HG03039 (cell line): ENCODE measurements around the gene GPATCH2L.

Experiments used
- ATAC-seq: cut with Tn5 transposase; IDR thresholded peaks from one replicate; pipeline ENCODE4 v1.9.1; 2021; ENCODE audit warnings: mild to moderate bottlenecking, moderate library complexity; ENCODE audit not compliant: unreplicated experiment

The GPATCH2L gene

DNA sequence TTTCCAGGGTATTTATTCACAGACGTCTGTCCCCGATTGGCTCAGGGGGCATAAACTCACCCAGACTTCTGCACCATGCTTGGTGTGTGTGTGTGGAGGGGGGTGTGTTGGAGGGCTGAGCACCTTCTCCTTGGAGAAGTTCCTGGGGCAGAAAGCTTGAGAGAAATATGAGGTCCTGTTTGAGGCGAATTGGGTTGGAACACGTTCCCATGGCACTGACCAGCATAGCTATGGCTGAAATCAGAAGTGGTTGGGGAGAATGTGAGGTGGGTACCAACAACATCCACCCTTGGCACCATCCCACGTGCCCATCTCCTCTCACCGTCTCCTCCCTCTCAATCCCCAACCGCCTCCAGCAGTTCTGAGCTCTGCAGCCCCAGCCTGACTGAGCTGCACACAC, 16.0 kb upstream of the GPATCH2L start:
- no peak for ATAC-seq

DNA sequence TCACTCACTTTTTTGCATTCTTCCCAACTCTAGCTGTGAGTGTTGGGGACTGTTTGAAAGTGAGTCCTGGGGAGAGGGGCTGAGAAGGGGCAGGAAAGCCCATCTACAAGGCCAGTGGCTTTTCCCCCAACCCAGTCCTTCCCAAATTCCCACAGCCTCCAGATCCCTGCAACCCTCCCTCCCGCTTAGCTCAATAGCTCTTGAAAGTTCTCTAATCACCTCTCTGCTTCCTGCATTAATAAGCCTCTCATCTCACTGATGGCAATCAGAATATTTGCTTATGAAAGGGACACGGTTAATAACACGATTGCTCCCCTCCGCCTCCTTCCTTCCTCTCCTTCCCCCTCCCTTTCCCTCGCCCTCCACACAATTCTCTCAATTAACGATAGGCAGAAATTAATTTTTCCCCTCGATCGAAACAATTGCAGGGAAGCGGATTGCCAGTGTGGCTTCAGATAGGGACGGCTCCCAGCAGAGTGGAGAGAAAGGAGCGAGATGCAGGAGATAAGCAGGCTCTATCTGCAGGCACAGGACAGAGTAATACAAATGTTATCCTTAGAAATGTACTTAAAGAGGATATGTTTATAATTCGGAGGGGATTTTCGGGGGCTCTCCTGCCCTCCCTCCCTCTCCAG, 15.1 kb upstream of the GPATCH2L start:
- ATAC-seq, result no peak

GRCh38 chr14:76138119-76138757, 13.5 kb upstream of the GPATCH2L start:
- no peak for ATAC-seq

- ATAC-seq, result no peak
These were observed 12.7 kb upstream of the GPATCH2L start for GRCh38 chr14:76138758-76139723.

- ATAC-seq, result no peak
These were observed 8.1 kb upstream of the GPATCH2L start for GRCh38 chr14:76143642-76144041.

- no peak for ATAC-seq
These were observed 4.7 kb upstream of the GPATCH2L start for GRCh38 chr14:76146976-76147375.

DNA sequence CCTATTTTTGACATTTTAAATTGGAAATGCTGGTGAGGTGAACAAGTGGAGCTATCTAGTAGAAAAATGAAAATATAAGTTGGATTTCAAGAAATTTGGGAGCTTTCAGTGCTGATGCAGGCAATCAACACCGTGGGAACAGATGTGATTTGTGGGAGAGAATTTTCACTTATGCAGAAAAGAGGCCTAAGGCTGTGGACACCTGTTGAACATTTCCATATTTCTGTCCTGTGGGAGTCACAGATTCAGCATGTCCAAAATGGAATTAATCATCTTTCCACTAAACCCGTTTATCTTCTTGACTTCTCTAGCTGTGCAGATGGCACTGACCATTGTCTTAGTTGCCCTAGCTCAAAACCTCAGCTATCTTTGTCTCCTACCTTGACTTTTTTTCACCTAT, 2.5 kb upstream of the GPATCH2L start:
- no peak for ATAC-seq

DNA sequence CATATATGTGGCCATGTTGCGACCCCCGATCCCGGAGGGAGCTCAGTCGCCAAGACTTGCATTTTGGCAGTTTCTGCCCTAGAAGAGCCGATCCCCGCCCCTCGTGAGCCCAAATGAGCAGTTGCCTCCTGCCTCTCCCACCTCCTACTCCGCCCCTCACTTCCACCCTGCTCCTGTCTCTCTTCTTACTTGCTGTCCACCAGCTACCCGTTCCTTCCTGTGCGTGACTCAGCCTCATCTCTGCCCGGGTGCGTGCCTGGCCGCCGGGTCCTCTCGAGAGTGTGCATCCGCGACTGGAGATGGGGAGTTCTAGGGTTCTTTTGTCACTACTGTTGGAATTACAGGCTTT, 585 bp downstream of the GPATCH2L start:
- peak; percentile 37 for ATAC-seq

DNA sequence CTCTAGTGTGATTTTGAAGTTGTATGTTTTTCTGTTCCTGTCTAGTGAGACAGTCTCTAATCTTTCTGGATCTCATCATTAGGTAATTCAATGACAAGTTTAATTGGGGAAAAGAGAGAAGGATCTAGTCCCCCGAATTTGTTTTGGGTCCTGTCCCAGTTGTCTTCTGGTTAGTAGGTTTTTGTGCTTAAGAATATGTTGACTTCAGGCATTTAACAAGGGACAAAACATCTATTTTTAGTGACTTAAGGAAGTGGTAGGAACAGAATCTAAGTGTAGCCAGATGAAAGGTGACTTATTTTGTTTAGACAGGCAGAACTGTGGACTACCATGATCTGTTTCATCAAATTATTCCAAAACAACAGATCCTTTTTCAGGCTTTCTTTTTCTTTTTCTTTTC, 2.2 kb downstream of the GPATCH2L start:
- ATAC-seq, result no peak

- no peak for ATAC-seq
These were observed 2.9 kb downstream of the GPATCH2L start for GRCh38 chr14:76154539-76155126.

GRCh38 chr14:76163668-76164363, 12.1 kb downstream of the GPATCH2L start:
- ATAC-seq, result no peak

DNA sequence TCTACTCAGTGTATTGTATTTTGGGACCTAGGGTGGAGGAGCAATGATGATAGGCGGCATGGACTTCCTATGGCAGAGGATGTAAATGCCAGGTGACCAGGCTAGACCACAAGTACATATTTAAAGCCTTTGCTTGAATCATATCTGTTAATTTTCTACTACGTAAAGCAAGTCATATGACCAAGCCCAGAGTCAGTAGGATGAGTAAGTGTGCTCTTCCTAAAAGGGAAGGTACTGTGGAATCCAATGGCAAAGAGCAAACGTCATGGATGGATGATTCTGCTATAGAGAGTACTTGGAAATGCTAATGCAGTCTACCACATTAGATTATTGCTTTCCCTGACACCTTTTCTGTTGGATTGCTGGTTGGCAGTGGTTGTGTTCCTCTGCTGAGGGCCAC, 16.8 kb downstream of the GPATCH2L start:
- no peak for ATAC-seq

- ATAC-seq, result no peak
These were observed 18.1 kb downstream of the GPATCH2L start for GRCh38 chr14:76169776-76170175.

GRCh38 chr14:76174982-76175381, 23.3 kb downstream of the GPATCH2L start:
- no peak for ATAC-seq

DNA sequence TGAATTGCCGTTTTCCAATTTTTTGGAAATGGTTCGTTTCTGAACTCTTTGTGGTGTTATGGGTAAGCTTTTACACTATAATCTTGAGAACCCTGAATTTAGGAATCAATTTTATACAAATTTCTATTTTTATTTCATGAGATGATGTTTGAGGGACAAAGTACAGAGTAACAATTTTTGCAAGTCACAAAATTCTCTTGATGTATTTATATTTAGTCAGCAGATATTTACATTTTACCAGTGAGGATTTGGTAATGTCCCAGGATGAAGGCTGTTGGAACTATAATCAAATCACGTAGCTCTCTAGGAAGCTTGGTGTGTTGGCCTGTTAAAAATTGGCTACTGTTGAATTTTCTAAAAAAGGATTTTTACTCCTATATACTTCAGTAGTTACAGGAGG, 24.2 kb downstream of the GPATCH2L start:
- no peak for ATAC-seq

DNA sequence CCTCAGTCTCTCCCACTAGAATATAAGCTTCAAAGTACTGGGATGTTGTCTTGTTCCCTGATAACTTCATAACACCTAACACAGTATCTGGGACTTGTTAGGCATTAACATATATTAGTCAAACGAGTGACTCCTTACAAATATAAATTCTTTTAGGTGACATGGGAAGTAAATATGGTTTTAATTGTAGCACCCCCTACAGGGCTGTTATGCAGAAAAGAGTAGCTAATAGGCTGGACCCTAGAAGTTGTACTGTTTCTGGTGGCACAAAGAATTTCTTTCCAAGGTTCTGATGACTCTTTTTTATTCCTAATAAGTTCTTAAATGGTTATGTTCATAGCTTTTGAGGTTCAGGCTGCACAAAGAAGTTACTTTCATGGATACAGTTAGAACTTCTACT, 29.8 kb downstream of the GPATCH2L start:
- ATAC-seq, result no peak

DNA sequence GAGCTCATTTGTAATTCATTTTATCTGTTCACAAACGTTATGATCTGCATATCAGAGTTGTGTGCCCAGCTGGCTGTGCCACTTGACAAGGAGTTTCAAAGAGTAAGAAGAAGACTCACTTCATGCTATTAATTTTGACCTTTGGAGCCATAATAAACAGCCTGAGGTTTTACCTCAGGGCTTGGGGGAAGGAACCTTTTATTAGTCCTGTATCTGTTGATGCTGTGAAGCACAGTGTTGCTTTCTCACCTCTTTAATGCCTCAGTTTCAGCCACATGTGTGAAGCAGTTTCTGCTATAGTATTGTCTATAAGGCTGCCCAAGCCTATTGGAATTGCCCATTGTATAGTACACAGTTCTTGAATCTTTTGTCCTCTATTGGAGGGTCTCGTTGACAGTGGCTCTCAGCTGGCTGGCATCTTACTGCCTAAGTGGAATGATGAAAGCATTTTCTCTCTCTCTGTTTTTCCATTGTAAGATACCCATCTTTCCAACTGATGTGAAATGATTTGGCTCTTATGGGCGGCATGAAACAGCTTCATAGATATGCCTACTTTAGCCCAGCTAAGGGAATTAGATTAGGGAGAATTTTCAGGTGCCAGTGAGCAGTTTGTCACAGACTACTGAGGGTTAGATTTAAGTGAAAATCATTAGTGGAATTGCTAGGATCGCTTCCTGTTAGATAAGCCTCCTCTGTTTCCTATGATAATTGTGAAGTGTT, 34.7 kb downstream of the GPATCH2L start:
- no peak for ATAC-seq

DNA sequence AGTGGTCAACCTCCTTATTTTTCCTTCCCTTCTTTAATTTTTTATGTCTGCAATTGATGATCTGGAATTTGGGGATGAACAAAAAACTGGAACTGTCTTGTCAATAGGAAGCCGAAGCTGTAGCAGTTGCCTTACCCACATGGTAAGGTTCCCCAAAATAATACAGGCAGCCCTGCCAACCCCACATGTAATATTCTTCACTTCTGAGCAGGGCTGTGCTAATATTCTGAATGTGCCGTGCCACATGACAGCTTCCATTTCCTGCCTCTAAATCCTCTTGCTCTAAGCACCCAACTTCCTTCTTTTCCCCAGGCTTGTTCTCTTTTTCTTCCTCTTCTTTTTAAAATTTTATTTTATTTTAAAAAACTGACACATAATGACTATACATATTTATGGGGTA, 39.6 kb downstream of the GPATCH2L start:
- no peak for ATAC-seq

DNA sequence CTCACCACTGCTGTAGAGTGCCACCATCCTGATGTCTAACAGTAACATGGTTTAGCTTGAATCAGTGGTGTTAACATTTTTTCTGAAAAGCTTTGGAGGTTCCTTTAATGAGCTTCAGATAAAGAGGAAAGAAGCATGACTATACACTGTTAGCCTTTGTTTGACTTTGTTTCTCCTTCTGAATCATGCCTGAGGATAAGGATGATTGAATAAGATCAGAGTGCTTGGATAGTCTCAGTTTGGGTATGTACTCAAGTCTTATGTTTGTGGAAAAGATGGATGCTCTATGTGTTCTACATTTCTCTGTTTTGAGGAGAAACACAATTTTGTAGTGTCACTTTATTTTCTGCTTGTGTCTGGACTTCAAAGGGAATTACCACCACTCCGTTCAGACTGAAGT, 42.0 kb downstream of the GPATCH2L start:
- ATAC-seq, result no peak

- no peak for ATAC-seq
These were observed 42.6 kb downstream of the GPATCH2L start for GRCh38 chr14:76194327-76194726.
